ENCODE results near the gene CHTF8. TPM values are rescaled to one million over a fixed set of nuclear protein-coding genes. Genes with fewer than 3 reads are reported as not detected.
"Not testable (repeated sequence)": the region's sequence is repeated elsewhere in the genome, so short reads cannot be mapped to it uniquely, and the experiment has no call there.

Gene CHTF8
- total RNA-seq, 2 experiments from 2014 or later = 133 to 138 TPM

DNA sequence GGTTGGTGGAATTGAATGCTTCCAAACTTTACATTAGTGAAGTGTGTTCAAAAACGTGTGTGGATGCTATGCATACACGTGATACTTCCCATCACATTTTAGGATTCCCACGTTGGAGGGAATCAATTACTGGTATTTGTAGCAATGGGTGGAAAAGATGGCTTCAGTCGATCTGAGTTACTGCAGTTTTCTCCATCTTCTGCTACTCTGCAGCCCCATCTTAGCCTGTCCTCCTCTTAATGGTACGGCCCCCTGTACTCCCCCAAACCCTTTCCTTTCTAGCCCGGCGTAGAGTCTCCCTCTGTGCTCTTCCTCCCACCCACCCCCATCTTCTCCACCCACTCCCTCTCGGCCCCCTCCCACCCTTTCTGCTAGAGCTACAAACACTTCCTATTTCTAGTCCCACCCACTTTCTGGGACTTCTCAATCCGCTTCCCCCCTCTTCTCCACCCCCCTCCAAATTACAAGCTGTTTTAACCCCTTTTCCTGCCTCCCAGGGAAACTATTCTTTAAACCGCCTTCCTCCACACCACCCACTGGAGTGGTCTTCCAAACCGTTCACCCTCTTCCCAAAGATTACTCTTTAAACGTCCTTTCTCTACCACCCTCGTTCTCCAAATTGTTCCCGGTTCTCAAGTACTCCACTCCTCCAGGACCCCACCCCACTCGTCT, 1.1 kb downstream of the CHTF8 start:
- peak overlapping the region; percentile 93 for H3K4me3 Mint-ChIP-seq
- H3K9me3 Mint-ChIP-seq = no peaks in the 10 kb centered on the region
- ChIA-PET POLR2A (interaction anchor here (0.8 to 2.0 kb wide), 2 partner anchors 35 to 602 kb away, joined by 3 to 5 read pairs; no protein-coding TSS in a partner anchor), CTCF (no interaction called here)
- no peak for DNase-seq
- H3K27me3 Mint-ChIP-seq = no peaks in the 10 kb centered on the region
- peaks cover 34% of the 10 kb centered on the region for H3K36me3 Mint-ChIP-seq (ENCODE audit: low read depth)
- H3K4me1 Mint-ChIP-seq = peaks cover 54% of the 10 kb centered on the region
- peak overlapping the region; percentile 78 for H3K27ac Mint-ChIP-seq

- Mint-ChIP-seq H3K9me3 (no peaks in the 10 kb centered on the region), H3K27ac (no peak overlapping the region), H3K36me3 (ENCODE audit: low read depth) (peaks cover 33% of the 10 kb centered on the region), H3K27me3 (no peaks in the 10 kb centered on the region), H3K4me1 (peaks cover 47% of the 10 kb centered on the region), H3K4me3 (peak overlapping the region; percentile 93)
- no peak for DNase-seq
- POLR2A ChIA-PET = interaction anchor here (0.7 to 1.2 kb wide), 2 partner anchors 11 to 594 kb away, joined by 3 read pairs; no protein-coding TSS in a partner anchor
- CTCF ChIA-PET = interaction anchor here (0.8 to 2.5 kb wide), 3 partner anchors 13 to 25 kb away, joined by 3 to 8 read pairs (median 4); partner anchors contain the start of gene HAS3
These were observed 1.9 kb downstream of the CHTF8 start for GRCh38 chr16:69130461-69130860.

- peaks cover 33% of the 10 kb centered on the region for H3K4me1 Mint-ChIP-seq
- no peak overlapping the region for H3K4me3 Mint-ChIP-seq
- H3K9me3 Mint-ChIP-seq = no peaks in the 10 kb centered on the region
- no peaks in the 10 kb centered on the region for H3K27me3 Mint-ChIP-seq
- no peak overlapping the region for H3K27ac Mint-ChIP-seq
- ChIA-PET CTCF (interaction anchor here (0.8 to 2.5 kb wide), 2 partner anchors 15 to 16 kb away, joined by 3 to 8 read pairs; no protein-coding TSS in a partner anchor), POLR2A (no interaction called here)
- peaks cover 22% of the 10 kb centered on the region for H3K36me3 Mint-ChIP-seq (ENCODE audit: low read depth)
- DNase-seq = no peak
These were observed 4.3 kb downstream of the CHTF8 start for GRCh38 chr16:69127966-69128510.

GRCh38 chr16:69126801-69127200, 5.6 kb downstream of the CHTF8 start:
- Mint-ChIP-seq H3K4me1 (peaks cover 33% of the 10 kb centered on the region), H3K36me3 (ENCODE audit: low read depth) (peaks cover 21% of the 10 kb centered on the region)
- H3K9me3 Mint-ChIP-seq, DNase-seq, POLR2A ChIA-PET, H3K4me3 Mint-ChIP-seq, H3K27me3 Mint-ChIP-seq, H3K27ac Mint-ChIP-seq, CTCF ChIA-PET: not testable (repeated sequence)

GRCh38 chr16:69126221-69126620, 6.2 kb downstream of the CHTF8 start:
- Mint-ChIP-seq H3K27ac (no peak overlapping the region), H3K9me3 (no peaks in the 10 kb centered on the region), H3K4me3 (no peak overlapping the region), H3K4me1 (peaks cover 29% of the 10 kb centered on the region), H3K36me3 (ENCODE audit: low read depth) (peaks cover 20% of the 10 kb centered on the region), H3K27me3 (no peaks in the 10 kb centered on the region)
- ChIA-PET POLR2A (interaction anchor here (0.6 kb wide), 1 partner anchor 8 kb away, joined by 3 read pairs; no protein-coding TSS in a partner anchor), CTCF (interaction anchor here (1.1 to 1.2 kb wide), 2 partner anchors 13 to 536 kb away, joined by 3 to 5 read pairs; no protein-coding TSS in a partner anchor)
- no peak for DNase-seq

DNA sequence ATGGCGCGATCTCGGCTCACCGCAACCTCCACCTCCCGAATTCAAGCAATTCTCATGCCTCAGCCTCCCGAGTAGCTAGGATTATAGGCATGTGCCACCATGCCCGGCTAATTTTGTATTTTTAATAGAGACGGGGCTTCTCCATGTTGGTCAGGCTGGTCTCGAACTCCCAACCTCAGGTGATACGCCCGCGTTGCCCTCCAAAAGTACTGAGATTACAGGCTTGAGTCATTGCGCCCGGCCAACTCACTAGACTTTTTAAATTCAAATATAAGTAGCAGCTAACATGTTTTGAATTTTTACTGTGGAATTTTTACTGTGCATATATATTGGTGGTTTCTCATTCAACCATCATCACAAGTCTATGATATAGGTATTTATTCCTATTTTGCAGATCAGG, 7.4 kb downstream of the CHTF8 start:
- POLR2A ChIA-PET, H3K9me3 Mint-ChIP-seq, H3K27me3 Mint-ChIP-seq, H3K27ac Mint-ChIP-seq, H3K4me3 Mint-ChIP-seq, DNase-seq: not testable (repeated sequence)
- peaks cover 18% of the 10 kb centered on the region for H3K4me1 Mint-ChIP-seq
- CTCF ChIA-PET = interaction anchor here (0.7 to 4.6 kb wide), 15 partner anchors 8 to 596 kb away, joined by 3 to 41 read pairs (median 10); partner anchors contain the start of genes CHTF8, HAS3 and UTP4
- H3K36me3 Mint-ChIP-seq (ENCODE audit: low read depth) = peaks cover 29% of the 10 kb centered on the region

DNA sequence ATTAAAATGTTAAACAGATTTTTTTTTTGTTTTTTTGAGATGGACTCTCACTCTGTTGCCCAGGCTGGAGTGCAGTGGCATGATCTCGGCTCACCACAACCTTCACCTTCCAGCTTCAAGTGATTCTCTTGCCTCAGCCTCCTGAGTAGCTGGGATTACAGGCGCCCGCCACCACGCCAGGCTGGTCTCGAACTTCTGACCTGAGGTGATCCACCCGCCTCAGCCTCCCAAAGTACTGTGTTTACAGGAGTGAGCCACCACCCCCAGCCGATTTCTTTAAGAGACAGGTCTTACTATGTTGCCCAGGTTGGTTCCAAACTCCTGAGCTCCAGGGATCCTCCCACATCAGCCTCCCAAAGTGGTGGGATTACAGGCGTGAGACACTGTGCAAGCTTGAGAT, 8.0 kb downstream of the CHTF8 start:
- Mint-ChIP-seq H3K4me1 (peaks cover 13% of the 10 kb centered on the region), H3K36me3 (ENCODE audit: low read depth) (peaks cover 27% of the 10 kb centered on the region)
- not testable (repeated sequence) for H3K27ac Mint-ChIP-seq, H3K9me3 Mint-ChIP-seq, H3K4me3 Mint-ChIP-seq, DNase-seq, H3K27me3 Mint-ChIP-seq
- POLR2A ChIA-PET = interaction anchor here (1.8 kb wide), 2 partner anchors 8 to 277 kb away, joined by 5 to 9 read pairs; partner anchors contain the start of genes CHTF8 and UTP4
- CTCF ChIA-PET = interaction anchor here (0.5 to 4.6 kb wide), 20 partner anchors 9 to 595 kb away, joined by 3 to 41 read pairs (median 6); partner anchors contain the start of genes CHTF8, HAS3, TANGO6 and UTP4

- H3K27me3 Mint-ChIP-seq = no peaks in the 10 kb centered on the region
- DNase-seq = peak; percentile 67
These were observed 8.5 kb downstream of the CHTF8 start for GRCh38 chr16:69123910-69124309.

DNA sequence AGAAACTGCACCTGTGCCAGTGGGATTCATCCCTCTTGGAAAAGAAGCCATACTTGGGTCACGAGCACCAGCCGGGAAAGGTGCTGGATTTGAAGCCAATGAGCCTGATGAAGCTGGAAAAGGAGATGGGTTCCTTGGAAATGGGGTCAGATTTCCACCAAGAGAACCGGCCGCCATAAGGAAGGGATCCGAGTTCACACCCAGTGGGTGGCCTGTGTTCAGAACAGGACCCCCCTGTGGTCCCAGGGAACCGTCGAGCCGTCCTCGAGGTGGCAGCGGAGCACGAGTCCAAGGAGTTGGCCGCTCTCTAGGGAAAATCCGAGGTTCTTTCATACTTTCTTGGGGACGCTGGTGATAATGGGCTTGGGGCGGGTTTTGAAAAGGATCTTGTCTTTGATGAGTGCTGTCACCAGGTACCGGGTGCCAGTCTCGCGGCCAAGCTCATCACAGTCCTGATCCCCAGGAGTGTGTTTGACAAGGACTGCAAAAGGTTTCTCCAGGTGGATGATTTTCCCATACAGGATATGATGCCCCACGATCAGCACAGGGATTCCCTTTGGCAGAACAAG, 12.2 kb downstream of the CHTF8 start:
- Mint-ChIP-seq H3K27me3 (no peaks in the 10 kb centered on the region), H3K9me3 (no peaks in the 10 kb centered on the region), H3K4me3 (no peak overlapping the region), H3K4me1 (peaks cover 4% of the 10 kb centered on the region), H3K36me3 (ENCODE audit: low read depth) (peaks cover 33% of the 10 kb centered on the region), H3K27ac (no peak overlapping the region)
- ChIA-PET POLR2A (interaction anchor here (0.9 kb wide), 1 partner anchor 10 kb away, joined by 3 read pairs; no protein-coding TSS in a partner anchor), CTCF (interaction anchor here (1.3 to 4.6 kb wide), 2 partner anchors 7 to 273 kb away, joined by 4 to 41 read pairs; no protein-coding TSS in a partner anchor)
- DNase-seq = no peak

More at GRCh38 chr16:69123910-69124309, 8.5 kb downstream of the CHTF8 start:
- peaks cover 12% of the 10 kb centered on the region for H3K4me1 Mint-ChIP-seq
- no peak overlapping the region for H3K27ac Mint-ChIP-seq
- no peak overlapping the region for H3K4me3 Mint-ChIP-seq
- CTCF ChIA-PET = interaction anchor here (0.7 to 4.6 kb wide), 31 partner anchors 9 to 603 kb away, joined by 3 to 41 read pairs (median 5); partner anchors contain the start of genes CHTF8, HAS3, TANGO6 and UTP4
- H3K9me3 Mint-ChIP-seq = no peaks in the 10 kb centered on the region
- POLR2A ChIA-PET = interaction anchor here (1.8 kb wide), 2 partner anchors 9 to 277 kb away, joined by 5 to 9 read pairs; partner anchors contain the start of genes CHTF8 and UTP4
- peaks cover 31% of the 10 kb centered on the region for H3K36me3 Mint-ChIP-seq (ENCODE audit: low read depth)

- POLR2A ChIA-PET = interaction anchor here (0.9 to 1.0 kb wide), 2 partner anchors 11 kb away, joined by 3 to 4 read pairs; no protein-coding TSS in a partner anchor
- H3K27ac Mint-ChIP-seq = no peak overlapping the region
- no peak overlapping the region for H3K4me3 Mint-ChIP-seq
- no peaks in the 10 kb centered on the region for H3K9me3 Mint-ChIP-seq
- CTCF ChIA-PET = no interaction called here
- peaks cover 4% of the 10 kb centered on the region for H3K4me1 Mint-ChIP-seq
- no peaks in the 10 kb centered on the region for H3K27me3 Mint-ChIP-seq
- no peak for DNase-seq
- peaks cover 36% of the 10 kb centered on the region for H3K36me3 Mint-ChIP-seq (ENCODE audit: low read depth)
These were observed 12.9 kb downstream of the CHTF8 start for GRCh38 chr16:69119536-69119935.

DNA sequence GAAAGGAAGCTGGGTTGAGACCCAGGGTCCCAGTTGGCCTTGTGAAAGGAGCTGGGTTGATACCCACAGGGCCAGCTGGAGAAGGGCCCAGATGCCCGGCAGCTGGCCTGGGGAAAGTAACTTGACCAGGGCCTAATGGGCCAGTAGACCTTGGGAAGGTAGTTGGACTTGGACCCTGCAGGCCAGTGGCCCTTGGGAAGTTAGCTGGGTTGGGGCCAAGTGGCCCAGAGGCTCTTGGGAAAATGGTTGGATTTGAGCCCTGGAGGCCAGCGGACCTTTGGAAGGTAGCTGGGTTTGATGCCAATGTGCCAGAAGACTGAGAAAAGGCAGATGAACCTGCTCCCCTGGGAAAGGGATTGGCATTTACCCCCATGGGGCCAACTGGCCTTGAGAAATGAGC, 13.4 kb downstream of the CHTF8 start:
- H3K27me3 Mint-ChIP-seq = no peaks in the 10 kb centered on the region
- H3K27ac Mint-ChIP-seq = no peak overlapping the region
- DNase-seq = no peak
- CTCF ChIA-PET = no interaction called here
- H3K4me1 Mint-ChIP-seq = peaks cover 2% of the 10 kb centered on the region
- H3K9me3 Mint-ChIP-seq = no peaks in the 10 kb centered on the region
- POLR2A ChIA-PET = interaction anchor here (1.0 kb wide), 1 partner anchor 10 kb away, joined by 4 read pairs; no protein-coding TSS in a partner anchor
- no peak overlapping the region for H3K4me3 Mint-ChIP-seq
- H3K36me3 Mint-ChIP-seq (ENCODE audit: low read depth) = peaks cover 34% of the 10 kb centered on the region

- no peaks in the 10 kb centered on the region for H3K4me1 Mint-ChIP-seq
- no peak for DNase-seq
- H3K27ac Mint-ChIP-seq = no peak overlapping the region
- ChIA-PET POLR2A (no interaction called here), CTCF (no interaction called here)
- no peaks in the 10 kb centered on the region for H3K27me3 Mint-ChIP-seq
- H3K36me3 Mint-ChIP-seq (ENCODE audit: low read depth) = peaks cover 34% of the 10 kb centered on the region
- H3K9me3 Mint-ChIP-seq = no peaks in the 10 kb centered on the region
- H3K4me3 Mint-ChIP-seq = no peak overlapping the region
These were observed 13.9 kb downstream of the CHTF8 start for GRCh38 chr16:69118468-69118867.

DNA sequence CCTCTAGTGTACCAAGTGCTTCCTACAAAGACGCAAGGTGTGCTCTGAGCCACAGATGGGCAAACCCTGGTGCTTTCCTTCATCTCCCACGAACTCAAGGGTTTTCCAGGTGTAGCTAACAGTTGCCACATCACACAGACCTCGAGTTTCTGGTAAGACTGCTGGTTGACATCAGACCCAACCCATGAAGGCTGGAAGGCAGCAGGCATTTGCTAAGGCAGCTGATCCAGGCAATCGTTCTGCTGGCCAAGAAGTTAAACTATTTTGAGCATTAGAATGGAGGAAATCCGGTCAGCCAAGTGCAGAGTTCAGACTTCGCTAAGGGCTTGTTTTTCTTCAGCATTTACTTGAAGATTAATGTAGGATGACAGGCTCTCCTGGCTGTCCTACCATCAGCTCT, 15.5 kb downstream of the CHTF8 start:
- Mint-ChIP-seq H3K27ac (no peak overlapping the region), H3K4me1 (peaks cover 3% of the 10 kb centered on the region), H3K36me3 (ENCODE audit: low read depth) (peaks cover 34% of the 10 kb centered on the region), H3K27me3 (no peaks in the 10 kb centered on the region), H3K4me3 (no peak overlapping the region), H3K9me3 (no peaks in the 10 kb centered on the region)
- DNase-seq = no peak
- ChIA-PET POLR2A (no interaction called here), CTCF (interaction anchor here (1.0 kb wide), 1 partner anchor 13 kb away, joined by 3 read pairs; no protein-coding TSS in a partner anchor)

Data from activated CD4-positive, alpha-beta memory T cell treated with anti-CD3 and anti-CD28 coated beads, Interleukin-2, amount 10 ng/mL, durations not matched to agents 7 days and 5 days (primary cell).